ENCODE results near the gene FOXP3.

DNA sequence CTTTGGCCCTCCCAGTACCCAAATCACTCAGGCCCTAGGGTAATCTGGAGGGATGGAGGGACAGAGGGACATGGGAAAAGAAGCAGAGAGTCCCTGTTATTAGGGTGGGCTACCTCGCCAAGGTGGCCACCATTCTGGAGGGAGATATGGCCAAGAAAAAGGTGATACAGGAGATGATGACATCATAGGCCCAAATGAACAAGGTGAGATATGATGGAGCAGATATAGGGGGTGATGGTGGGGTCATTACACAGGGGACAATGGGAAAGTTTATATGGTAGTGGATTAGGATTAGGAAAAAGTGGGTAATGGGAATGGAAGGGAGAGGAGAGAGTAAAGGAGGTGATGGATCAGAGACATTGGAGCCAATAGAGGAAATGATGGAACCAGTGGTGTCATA is 51.6 kb downstream of the FOXP3 start:
- no peak for TF ChIP-seq MAX (IDR thresholded peaks at IDR 0.05)
- TF ChIP-seq, protein P1, sequence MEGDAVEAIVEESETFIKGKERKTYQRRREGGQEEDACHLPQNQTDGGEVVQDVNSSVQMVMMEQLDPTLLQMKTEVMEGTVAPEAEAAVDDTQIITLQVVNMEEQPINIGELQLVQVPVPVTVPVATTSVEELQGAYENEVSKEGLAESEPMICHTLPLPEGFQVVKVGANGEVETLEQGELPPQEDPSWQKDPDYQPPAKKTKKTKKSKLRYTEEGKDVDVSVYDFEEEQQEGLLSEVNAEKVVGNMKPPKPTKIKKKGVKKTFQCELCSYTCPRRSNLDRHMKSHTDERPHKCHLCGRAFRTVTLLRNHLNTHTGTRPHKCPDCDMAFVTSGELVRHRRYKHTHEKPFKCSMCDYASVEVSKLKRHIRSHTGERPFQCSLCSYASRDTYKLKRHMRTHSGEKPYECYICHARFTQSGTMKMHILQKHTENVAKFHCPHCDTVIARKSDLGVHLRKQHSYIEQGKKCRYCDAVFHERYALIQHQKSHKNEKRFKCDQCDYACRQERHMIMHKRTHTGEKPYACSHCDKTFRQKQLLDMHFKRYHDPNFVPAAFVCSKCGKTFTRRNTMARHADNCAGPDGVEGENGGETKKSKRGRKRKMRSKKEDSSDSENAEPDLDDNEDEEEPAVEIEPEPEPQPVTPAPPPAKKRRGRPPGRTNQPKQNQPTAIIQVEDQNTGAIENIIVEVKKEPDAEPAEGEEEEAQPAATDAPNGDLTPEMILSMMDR (IDR thresholded peaks at IDR 0.05; ENCODE audit: control extremely low read depth in 1 of 3, insufficient read depth in 1 of 3, low read depth in 1 of 3, low read length in 3 of 3): no peak
- TF ChIP-seq EZH2 (IDR thresholded peaks at IDR 0.05; ENCODE audit: low read depth, low read length, severe bottlenecking): no peak
- no peak for TF ChIP-seq POLR2A (IDR thresholded peaks at IDR 0.05; ENCODE audit: control extremely low read depth in 1 of 2, low read depth in 2 of 2, low read length in 2 of 2)
- TF ChIP-seq POLR2AphosphoS5 (IDR thresholded peaks at IDR 0.05; ENCODE audit: low read depth, low read length): no peak
- no peak for TF ChIP-seq RAD21 (IDR thresholded peaks at IDR 0.05 in 1 of 2, conservative IDR thresholded peaks at IDR 0.05 in 1 of 2; ENCODE audit: low read depth in 2 of 2, low read length in 2 of 2)
- TF ChIP-seq BRCA1 (IDR thresholded peaks at IDR 0.05; ENCODE audit: low read depth, low read length): no peak
- TF ChIP-seq RXRA (IDR thresholded peaks at IDR 0.05; ENCODE audit: insufficient read depth, low read depth, low read length): no peak
- no peak for TF ChIP-seq ZNF274 (IDR thresholded peaks at IDR 0.05; ENCODE audit: borderline replicate concordance, extremely low read depth, low read length)
- TF ChIP-seq GTF2F1 (IDR thresholded peaks at IDR 0.05; ENCODE audit: borderline replicate concordance, low read depth, low read length): no peak

All from H1 (cell line).